ENCODE results near the gene SYT13.

SYT13 gene

DNA sequence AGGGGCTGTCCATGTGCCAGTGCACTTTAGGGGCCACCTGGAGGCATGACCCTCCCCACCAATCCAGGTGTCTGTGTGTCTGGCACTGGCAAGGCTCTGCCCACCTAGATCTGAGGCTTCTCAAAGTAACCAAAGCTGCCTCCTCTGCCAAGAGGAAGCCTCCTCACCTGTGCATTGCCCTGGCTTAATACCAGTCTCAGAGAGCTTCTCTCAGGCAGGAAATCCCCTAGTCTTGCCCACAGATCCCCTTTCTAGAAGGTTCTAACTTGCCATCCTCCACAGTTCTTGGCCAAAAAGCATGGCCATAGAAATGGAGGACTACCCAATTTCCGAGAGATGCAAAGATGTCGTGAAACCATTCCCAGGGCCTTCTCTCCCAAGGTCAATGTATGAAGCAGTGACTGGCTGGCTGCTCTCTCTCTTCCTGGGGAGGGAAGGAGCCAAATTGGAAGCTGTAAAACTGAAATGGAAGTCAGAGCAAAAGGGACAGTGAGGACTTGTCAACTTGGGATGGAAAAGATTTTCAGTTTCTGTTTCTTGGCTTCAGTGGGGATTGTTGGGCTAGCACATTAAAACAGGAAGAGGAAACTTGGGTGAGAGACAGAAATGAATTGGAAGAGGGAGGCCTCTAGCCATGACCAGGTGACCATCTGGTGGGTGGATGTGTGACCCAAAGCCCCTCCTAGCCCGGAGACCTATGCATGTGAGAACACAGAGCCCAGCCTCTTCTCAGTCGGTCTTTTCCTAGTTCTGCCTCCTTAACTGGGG, 70.9 kb downstream of the SYT13 start:
- no peak for DNase-seq

DNA sequence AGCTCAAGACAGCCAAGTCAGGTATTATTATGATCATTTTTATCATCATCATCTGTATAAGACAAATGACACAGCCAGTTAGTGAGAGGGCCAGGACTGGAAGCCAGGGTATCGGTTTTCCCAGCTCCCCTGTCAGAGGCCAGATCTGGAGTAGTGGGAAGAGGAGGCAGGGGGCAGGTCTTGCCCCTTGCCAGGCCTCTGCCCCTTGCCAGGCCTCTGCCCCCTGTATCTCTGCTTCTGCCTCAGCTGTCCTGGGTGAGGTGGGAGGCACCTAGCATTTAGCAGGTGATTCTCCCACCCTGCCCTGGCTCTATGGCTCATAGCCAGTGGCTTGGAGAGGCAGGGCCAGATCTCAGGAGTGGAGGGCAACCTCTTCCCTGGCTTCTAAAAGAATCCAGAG, 72.4 kb downstream of the SYT13 start:
- DNase-seq, result no peak

DNA sequence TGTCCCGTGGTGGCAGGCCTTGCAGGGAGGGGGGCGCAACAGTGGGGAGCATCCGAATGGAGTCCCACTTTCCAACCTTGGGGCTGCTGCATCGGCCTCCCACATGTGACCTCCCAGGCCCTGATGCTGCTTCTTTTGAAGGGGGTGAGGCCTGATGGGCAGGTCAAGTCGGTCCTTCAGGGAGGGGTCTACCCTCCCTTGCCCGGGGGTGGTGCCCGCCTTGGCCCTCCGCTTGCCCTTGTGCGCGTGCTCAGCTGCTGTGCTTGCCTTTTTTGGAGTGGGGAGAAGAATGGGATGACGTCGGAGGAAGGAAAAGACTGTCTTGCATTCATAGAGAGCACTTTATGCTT, 72.8 kb downstream of the SYT13 start:
- DNase-seq, result no peak

DNA sequence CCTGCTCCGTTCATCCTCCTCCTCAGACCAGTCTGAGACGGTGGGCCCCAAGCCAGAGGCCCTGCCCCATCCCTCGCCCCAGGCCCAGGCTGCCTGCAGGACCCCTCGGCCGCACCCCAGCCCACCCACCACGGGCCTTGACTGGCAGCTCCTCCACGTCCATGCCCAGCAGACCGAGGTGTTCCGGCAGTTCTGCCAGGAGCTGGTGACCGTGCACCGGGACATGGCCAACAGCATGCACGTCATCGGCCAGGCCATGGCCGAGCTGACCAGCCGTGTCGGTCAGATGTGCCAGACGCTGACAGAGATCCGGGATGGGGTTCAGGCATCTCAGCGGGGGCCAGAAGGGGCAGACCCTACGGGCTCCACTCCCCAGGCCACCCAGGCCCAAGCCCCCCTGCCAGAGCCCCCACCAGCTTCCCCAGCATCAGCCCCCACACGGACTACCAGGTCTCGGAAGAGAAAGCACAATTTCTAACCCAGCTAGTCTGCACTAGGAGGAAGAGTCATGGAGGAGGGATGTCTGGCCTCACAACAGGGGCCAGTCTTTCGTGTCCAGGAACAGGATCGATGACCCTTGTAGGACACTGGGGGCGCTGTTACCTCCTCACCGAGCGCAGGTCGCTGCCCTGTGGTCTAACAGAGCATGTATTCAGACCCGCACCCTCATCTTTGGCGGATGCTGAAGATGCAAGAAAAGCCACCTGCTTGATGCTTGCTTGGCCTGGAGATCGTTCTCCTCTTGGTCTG, 73.4 kb downstream of the SYT13 start:
- no peak for DNase-seq

DNA sequence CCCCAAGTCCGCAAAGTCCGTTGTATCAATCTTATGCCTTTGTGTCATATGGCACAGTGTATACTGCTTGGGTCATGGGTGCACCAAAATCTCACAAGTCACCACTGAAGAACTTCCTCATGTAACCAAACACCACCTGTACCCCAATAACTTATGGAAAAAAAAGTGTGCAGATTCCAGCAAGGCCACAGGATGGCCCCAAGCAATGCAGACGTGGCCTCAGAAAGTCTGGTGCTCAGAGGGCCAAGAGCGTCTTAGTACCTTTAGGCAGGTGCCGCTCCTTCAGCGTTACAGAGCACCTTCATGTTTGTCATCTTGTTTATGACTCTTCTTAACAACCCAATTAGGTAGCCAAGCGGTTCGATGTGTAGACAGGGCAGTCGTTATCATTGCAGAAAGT, 74.4 kb downstream of the SYT13 start:
- no peak for DNase-seq

DNA sequence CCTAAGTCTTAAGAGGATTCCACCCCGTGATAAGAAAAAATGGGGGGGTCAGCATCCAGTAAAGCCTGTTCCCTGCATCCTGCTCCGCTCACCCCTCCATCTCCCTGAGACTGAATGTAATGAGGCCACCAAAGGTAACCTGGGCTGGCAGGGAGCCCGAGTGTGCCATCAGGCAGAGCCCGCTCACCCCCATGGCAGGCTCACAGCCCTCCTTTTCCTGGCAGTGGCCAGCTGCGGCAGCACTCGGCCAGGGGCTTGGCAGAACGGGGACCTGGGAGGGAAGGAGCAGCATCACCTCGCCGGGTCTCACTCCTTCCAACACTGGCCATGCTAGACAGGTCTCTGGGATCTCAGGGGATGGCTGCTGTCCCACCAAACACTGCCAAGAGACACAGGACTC, 75.3 kb downstream of the SYT13 start:
- no peak for DNase-seq

DNA sequence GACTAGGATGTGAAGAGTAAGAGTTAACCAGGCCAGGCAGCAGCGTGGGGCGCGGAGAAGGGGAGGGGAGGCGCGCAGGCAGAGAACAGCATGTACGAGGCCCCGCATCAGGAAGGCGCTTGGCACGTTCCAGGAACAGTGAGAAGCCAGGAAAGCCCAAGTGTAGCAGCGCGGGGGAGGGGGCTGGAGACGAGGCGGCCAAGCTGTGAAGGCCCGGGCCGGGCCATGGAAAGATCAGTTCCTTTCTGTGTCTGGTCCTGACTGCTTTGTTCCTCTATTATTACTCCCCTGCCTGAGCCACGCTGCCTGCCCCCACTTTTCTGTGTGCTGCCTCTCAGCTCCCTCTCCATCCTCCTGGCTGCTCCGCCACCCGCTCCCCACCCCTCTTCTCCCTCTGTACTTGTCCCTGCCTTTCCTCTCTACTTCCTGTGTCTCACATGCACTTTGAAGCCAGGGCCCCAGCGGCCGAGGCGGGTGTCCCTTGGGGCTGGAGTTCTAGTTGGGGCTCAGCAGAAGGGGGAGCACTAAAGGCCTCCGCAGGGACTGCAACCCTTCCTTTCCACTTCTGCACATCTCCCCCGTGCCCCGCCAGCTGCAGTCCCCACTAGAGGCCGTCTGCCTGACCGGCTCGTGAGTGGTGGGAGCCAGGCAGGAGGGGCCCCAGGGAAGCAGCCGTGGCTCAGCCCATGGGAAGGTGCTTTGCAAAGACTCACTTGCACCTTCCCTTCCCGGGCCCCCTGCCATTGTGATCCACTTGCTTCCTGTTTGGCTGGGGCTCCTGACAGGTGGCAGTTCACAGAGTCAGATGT, 76.0 kb downstream of the SYT13 start:
- DNase-seq, result no peak

DNA sequence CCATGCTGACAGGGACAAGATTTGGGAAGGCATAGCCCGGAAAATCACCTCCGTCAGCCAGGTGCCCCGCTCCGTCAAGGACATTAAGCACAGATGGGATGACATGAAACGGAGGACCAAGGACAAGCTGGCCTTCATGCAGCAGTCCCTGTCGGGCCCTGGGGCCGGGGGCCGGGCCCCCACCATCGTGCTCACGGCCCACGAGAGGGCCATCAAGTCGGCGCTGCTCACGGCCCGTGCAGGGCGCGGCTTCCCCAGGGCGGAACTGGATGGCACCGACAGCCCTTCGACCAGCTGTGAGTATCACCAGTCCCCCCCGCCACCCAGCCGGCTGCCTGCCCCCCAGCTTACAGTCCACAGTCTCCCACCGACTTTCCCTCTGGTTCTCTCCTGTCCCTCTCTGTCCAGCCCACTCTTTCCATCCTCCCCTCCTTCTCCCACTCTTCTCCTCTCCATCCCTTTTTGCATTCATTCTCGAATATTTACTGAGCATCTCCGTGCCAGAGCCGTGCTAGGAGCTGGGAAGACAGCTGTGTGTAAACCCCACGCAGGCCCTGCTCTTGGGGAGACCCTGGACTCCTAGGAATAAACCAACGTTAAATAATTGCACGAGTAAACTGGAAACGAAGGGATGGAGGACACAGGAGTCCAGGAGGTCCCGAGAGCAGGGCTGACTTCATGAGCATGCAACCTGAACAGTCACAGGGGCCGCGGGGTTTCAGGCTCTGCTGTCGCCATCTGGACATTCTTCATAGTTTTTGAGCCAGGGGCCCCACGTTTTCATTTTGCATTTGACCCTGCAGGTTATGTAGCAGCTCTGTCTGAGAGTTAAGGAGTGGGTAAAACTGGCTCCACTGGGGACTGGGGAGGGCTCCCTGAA, 76.9 kb downstream of the SYT13 start:
- DNase-seq, result no peak

DNA sequence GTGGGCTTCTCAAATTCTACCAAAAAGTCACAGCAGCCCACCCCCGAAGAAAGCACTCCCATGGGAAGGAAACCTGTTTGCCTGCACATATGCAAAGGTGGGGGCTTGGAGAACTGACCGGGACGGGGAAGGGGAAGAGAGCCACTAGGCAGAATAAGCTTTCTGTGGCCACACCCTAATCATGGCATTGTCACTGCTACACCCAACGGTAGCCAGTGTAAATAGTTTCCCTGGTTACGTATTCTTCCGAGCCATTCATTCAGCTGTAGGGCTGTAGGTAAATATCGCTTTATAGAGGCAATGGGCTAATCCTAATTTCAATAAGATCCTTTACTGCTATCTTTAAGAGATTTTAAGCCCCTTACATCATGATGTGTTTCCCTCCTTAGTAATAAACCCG, 78.0 kb downstream of the SYT13 start:
- DNase-seq, result no peak

DNA sequence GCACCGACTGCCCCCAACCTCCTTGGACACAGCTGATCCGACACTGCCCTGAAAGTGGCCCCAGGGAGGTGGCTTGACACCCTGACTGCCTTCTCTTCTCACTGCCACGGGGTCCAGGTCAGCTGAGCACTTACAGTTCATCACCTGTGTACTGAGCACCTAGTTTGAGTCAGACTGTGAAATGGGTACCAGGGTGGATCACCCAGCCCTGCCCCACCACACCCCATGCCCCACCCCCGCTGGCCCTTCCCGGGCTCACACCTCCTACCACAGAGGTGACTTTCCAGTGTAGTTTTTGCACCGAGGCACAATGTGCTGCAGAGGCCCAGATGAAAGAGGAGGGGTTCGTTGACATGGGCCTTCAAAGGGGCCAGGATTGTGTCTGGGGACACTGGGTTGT, 80.2 kb downstream of the SYT13 start:
- no peak for DNase-seq

DNA sequence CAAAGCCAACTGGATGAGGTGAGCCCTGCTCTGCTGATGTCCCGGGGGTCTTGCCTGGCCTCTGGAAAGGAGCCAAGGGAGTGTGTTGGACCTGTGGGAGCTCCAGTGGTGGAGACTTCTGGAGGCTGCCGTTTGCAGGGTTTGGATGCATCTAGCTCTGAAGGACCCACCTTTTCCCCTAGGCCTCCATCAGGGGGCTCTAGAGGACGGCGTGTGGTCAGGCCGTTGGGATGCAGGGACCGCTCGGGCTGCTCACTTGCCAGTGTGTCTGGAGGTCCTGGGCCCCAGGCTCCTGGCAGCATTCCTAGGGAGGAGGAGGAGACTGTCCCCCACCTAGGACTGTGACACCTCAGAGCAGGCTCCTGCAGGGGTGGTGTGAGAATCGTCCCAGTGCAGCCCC, 81.4 kb downstream of the SYT13 start:
- DNase-seq, result no peak

DNA sequence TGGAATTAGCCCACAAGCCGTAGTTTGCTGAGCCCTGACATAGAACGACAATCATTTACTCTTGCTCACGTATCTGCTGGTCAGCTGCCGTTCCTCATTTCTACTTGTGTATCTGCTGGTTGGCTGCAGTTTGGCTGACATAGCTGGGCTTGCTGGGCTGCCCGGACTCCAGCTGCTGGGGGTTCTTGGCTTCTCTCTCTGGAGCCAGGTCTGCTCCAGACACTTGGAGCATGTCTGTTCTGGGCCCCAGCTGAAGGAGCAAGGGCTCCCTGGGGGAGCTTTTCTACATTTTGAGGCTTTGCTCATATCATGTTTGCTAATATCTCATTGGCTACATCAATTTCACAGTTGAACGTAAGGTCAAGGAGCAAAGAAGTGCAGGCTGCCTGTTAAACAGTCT, 92.4 kb downstream of the SYT13 start:
- DNase-seq, result no peak

Measured in activated effector memory CD4-positive, alpha-beta T cell treated with Interleukin-2 at 50 U/mL for 16 hours (primary cell).